ENCODE measurements around the gene GOLGA6A.

Gene GOLGA6A

DNA sequence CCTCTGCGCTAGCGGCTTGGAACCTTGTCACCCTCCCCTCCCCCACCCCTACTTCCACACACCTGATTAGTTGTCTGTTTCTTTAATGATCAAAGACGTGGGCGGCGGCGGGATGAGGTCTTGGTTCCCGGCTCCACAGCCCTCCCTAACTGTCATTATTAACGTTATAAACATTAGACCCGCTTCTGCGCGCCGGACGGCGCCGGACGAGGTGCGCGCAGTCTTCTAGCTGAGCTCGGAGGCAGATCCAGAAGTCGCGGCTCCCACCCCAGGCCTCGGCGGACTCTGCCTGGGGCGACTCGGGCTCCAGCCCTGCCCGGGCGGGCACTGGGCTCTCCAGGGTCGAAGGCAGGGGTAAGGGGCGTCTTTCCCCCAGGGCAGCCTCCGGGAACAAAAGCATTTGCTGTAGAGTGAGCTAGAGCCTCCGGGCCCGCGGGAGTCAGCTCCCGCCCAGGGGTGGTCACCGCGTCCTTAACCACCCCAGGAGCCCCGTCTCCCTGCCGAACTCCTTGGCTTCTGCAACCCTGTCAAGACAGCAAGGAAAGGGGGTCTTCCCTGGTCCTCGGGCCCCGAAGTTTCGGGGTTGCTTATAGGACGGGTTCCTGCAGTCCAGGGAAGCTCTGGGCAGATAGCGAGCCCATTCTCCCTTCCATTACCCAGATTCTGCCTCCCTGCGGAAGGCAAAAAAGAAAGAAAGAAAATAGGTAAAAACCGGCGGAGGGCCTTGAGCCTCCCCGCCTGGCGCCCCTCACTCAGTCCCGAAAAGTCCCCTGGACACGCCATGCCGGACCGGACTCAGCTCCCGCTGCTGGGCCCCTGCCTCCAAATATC is 45.8 kb upstream of the GOLGA6A start:
- peak overlapping the region; percentile 37 for H3K4me3 ChIP-seq (ENCODE audit: control insufficient read depth, low read depth, low read length)
- DNase-seq (ENCODE audit: low read depth), result no peak
- TF ChIP-seq, protein P1, sequence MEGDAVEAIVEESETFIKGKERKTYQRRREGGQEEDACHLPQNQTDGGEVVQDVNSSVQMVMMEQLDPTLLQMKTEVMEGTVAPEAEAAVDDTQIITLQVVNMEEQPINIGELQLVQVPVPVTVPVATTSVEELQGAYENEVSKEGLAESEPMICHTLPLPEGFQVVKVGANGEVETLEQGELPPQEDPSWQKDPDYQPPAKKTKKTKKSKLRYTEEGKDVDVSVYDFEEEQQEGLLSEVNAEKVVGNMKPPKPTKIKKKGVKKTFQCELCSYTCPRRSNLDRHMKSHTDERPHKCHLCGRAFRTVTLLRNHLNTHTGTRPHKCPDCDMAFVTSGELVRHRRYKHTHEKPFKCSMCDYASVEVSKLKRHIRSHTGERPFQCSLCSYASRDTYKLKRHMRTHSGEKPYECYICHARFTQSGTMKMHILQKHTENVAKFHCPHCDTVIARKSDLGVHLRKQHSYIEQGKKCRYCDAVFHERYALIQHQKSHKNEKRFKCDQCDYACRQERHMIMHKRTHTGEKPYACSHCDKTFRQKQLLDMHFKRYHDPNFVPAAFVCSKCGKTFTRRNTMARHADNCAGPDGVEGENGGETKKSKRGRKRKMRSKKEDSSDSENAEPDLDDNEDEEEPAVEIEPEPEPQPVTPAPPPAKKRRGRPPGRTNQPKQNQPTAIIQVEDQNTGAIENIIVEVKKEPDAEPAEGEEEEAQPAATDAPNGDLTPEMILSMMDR (IDR thresholded peaks at IDR 0.05; ENCODE audit: control insufficient read depth, insufficient read depth, low read depth, low read length, missing control alignments), result no peak

DNA sequence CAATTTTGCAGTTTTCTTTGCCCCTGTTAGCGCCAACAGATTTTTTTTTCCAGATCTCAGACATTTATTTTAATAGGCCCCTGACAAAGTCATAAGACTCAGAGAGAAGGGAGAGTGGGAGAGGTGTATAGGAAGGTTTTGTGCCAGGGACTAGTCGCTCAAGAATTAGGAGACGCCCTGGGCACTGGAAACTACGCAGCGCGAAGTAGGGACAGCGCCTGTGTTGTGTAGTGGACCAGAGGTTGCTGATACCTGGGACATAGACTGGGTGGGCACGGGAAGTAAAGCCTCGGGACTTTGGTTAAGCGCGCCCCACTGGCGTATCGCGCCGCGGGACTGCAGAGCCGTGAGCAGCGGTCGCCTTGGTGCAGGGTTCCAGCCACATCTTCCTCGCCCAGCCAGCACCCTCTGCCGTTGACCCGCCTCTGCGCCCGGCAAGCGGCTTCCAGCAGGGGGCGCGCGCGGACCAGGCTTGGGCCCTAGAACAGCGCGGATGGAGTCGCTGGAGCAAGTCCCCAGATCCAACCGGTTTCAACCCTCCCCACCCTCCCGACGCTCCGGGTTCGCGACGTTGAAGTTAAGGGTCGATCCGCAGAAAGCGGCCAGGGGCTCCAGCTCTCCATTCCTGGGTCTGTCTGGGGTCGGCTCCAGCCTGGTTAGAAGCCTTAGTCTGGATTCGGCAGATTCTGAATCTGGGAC is 45.1 kb upstream of the GOLGA6A start:
- TF ChIP-seq, protein P1 (IDR thresholded peaks at IDR 0.05; ENCODE audit: control insufficient read depth, insufficient read depth, low read depth, low read length, missing control alignments), result peak; percentile 99
- H3K4me3 ChIP-seq (ENCODE audit: control insufficient read depth, low read depth, low read length), result peak overlapping the region; percentile 37
- DNase-seq (ENCODE audit: low read depth), result no peak

DNA sequence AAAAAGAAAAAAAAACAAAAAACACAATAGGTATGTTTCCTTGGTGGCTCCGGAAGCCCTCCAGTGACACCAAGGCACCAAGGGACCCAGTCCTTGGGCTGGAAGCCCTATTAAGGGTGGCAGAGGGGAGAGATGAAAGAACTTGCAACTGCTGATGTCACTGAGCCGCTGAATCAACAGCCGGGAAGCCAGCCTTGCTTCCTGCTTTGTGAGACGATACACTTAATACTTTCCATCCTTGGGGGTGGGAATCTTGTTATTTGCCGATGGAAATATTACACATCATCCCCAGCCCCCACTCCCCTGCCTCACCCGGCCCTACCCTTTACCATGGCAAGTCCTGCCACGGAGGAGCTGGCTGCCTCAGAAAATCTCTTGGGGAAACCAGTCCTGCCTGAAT is 42.4 kb upstream of the GOLGA6A start:
- no peak for DNase-seq (ENCODE audit: low read depth)
- no peak overlapping the region for H3K4me3 ChIP-seq (ENCODE audit: control insufficient read depth, low read depth, low read length)
- TF ChIP-seq, protein P1 (IDR thresholded peaks at IDR 0.05; ENCODE audit: control insufficient read depth, insufficient read depth, low read depth, low read length, missing control alignments), result no peak

DNA sequence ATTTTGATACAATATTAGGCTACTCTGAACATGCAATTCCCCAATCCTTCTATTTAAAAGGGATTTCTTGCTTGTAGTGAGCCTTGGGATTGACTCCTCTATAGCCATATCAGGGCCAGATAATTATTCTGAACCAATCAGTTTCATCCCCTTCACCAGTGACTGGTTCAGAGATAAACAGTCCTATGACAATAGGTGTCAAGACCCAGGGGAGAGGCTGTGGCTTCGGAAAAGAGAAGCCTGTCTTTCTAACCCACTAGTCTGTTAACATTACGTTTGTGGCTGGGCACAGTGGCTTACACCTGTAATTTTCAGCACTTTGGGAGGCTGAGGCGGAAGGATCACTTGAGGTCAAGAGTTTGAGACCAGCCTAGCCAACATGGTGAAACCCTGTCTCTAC is 41.8 kb upstream of the GOLGA6A start:
- no peak overlapping the region for H3K4me3 ChIP-seq (ENCODE audit: control insufficient read depth, low read depth, low read length)
- TF ChIP-seq, protein P1 (IDR thresholded peaks at IDR 0.05; ENCODE audit: control insufficient read depth, insufficient read depth, low read depth, low read length, missing control alignments), result no peak
- no peak for DNase-seq (ENCODE audit: low read depth)

DNA sequence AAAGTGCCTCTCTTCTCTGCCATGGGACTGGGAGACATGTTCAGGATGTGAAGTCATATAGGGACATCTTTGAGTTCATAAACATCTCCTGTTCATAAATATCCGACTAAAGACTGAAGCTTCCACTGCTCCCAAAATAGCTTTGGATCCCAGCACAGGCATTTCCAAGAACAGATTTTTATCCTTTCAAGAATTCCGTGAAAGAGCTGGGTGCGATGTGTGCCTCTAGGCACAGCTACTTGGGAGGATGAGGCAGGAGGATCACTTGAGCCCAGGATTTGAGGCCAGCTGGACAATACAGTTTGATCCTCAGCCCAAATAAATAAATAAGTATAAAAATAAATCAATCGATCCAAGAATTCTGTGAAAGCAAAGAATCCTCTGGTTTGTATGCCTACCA is 41.3 kb upstream of the GOLGA6A start:
- no peak for DNase-seq (ENCODE audit: low read depth)

DNA sequence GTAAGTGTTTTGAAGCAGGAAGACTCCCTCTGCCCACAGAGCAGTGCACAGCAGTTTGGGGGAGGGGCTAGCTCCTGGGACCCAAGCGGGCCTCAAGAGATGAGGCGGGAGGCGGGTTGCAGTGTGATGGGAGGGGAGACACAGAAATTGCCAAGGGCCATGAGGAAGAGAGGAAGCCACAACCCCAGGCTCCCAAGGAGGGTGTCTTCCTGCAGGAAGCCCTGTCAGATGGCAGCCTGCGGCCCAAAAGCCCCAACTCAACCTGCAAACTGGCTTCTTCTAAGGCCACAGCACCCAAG is 40.7 kb upstream of the GOLGA6A start:
- no peak for DNase-seq (ENCODE audit: low read depth)
- no peak overlapping the region for H3K4me3 ChIP-seq (ENCODE audit: control insufficient read depth, low read depth, low read length)
- TF ChIP-seq, protein P1 (IDR thresholded peaks at IDR 0.05; ENCODE audit: control insufficient read depth, insufficient read depth, low read depth, low read length, missing control alignments), result peak; percentile 9

More for the DNA sequence above, 41.3 kb upstream of the GOLGA6A start:
- TF ChIP-seq, protein P1 (IDR thresholded peaks at IDR 0.05; ENCODE audit: control insufficient read depth, insufficient read depth, low read depth, low read length, missing control alignments), result no peak
- no peak overlapping the region for H3K4me3 ChIP-seq (ENCODE audit: control insufficient read depth, low read depth, low read length)

Data from AG09309 (cell line).